GM12878 (cell line): ENCODE data around the gene POU6F2. TPM values are rescaled to one million over a fixed set of nuclear protein-coding genes. Genes with fewer than 3 reads are reported as not detected.
A peak's percentile ranks its signal among the peaks of the same experiment; 100 is the strongest.

Experiments
- ATAC-seq: fragments of 200-7000 bp; cut with Tn5 transposase; 3 replicates; pipeline ENCODE4 v1.9.1; 2020; ENCODE audit warnings: mild to moderate bottlenecking, moderate library complexity
- BruUV-seq: library from RNA; stranded (reverse); fragments of 400-500 nt; replicated peaks from 2 replicates; lab custom pipeline; 2021; lab: Mats Ljungman, UMichigan
- CTCF ChIA-PET: fragments of 300-600 bp; sonication (Branson Sonifier 250); formaldehyde crosslinking; extraction: SDS; loops from one replicate; lab custom pipeline; 2021; ENCODE audit warnings: inconsistent platforms; lab: Yijun Ruan, JAX
- POLR2A ChIA-PET: fragments of 350-600 bp; formaldehyde crosslinking; extraction: SDS; loops from one replicate; lab custom pipeline; 2021; ENCODE audit warnings: inconsistent platforms; lab: Charles Lee
- RAD21 ChIA-PET: fragments of 300-600 bp; sonication (Branson Sonifier 250); formaldehyde crosslinking; loops from one replicate; lab custom pipeline; 2023; ENCODE audit warnings: antibody characterized with exemption; ENCODE audit not compliant: unreplicated experiment; lab: Charles Lee
- SMC1A ChIA-PET: fragments of 300-600 bp; sonication (Branson Sonifier 250); formaldehyde crosslinking; loops from one replicate; lab custom pipeline; 2023; ENCODE audit not compliant: unreplicated experiment, uncharacterized antibody; lab: Charles Lee
- DNase-seq: peaks from one replicate; pipeline ENCODE4 v3.0.0-alpha.2; 2011; ENCODE audit warnings: low read depth, low spot score
- FAIRE-seq: peaks from 3 replicates; lab custom pipeline; 2011; peaks lifted over from hg19 to GRCh38; lab: Jason Lieb, UNC
- H2AFZ ChIP-seq: 2 replicates; pipeline ENCODE4 v1.6.0; 2011; ENCODE audit warnings: low read depth, low read length, control low read depth; ENCODE audit not compliant: control insufficient read depth
- H3K27ac ChIP-seq: 2 replicates; pipeline ENCODE4 v1.5.1; 2011; ENCODE audit warnings: control low read depth; ENCODE audit not compliant: control insufficient read depth, insufficient read depth
- H3K27me3 ChIP-seq, 2 experiments: replicated peaks in 1 of 2; 2 replicates each; pipeline versions ENCODE4 v1.6.0 to v1.6.1; 2011; ENCODE audit warnings: low read length in 1 of 2; ENCODE audit not compliant: control insufficient read depth in 2 of 2, insufficient read depth in 2 of 2
- H3K36me3 ChIP-seq, 2 experiments: 2 replicates each; pipeline ENCODE4 v1.5.1; 2011; ENCODE audit warnings: low read length in 1 of 2; ENCODE audit not compliant: control insufficient read depth in 2 of 2, insufficient read depth in 2 of 2
- H3K4me1 ChIP-seq: 2 replicates; pipeline ENCODE4 v1.6.1; 2011; ENCODE audit warnings: mild to moderate bottlenecking, low read length, moderate library complexity, mixed read lengths; ENCODE audit not compliant: control insufficient read depth, insufficient read depth
- H3K4me2 ChIP-seq: 2 replicates; pipeline ENCODE4 v1.6.0; 2011; ENCODE audit warnings: control low read depth; ENCODE audit not compliant: control insufficient read depth, insufficient read depth
- H3K4me3 ChIP-seq: fragments of 200-600 bp; sonication (generic); 2 replicates; pipeline ENCODE4 v1.5.1; 2016
- H3K79me2 ChIP-seq: 2 replicates; pipeline ENCODE4 v1.6.0; 2011; ENCODE audit warnings: low read length; ENCODE audit not compliant: control insufficient read depth, insufficient read depth
- H3K9ac ChIP-seq: 2 replicates; pipeline ENCODE4 v1.8.0; 2011; ENCODE audit warnings: low read length, control low read depth, mixed read lengths; ENCODE audit not compliant: control insufficient read depth, insufficient read depth
- H3K9me3 ChIP-seq: replicated peaks from 3 replicates; pipeline ENCODE4 v1.5.1; 2011; ENCODE audit warnings: mild to moderate bottlenecking, low read length; ENCODE audit not compliant: control insufficient read depth, insufficient read depth
- H4K20me1 ChIP-seq: 2 replicates; pipeline ENCODE4 v1.6.0; 2011; ENCODE audit not compliant: control insufficient read depth, insufficient read depth
- ATF7 ChIP-seq: fragments of 450-650 bp; IDR thresholded peaks from 2 replicates; pipeline ENCODE4 v1.6.1; 2016; ENCODE audit warnings: low read depth, mild to moderate bottlenecking
- CEBPZ ChIP-seq: fragments of 150-350 bp; IDR thresholded peaks from 2 replicates; pipeline ENCODE4 v1.6.1; 2016; ENCODE audit warnings: low read depth, low read length
- DPF2 ChIP-seq: fragments of 450-650 bp; IDR thresholded peaks from 2 replicates; pipeline ENCODE4 v1.6.1; 2017; ENCODE audit warnings: mild to moderate bottlenecking
- E4F1 ChIP-seq: fragments of 450-650 bp; IDR thresholded peaks from 2 replicates; pipeline ENCODE4 v1.6.1; 2018; ENCODE audit warnings: borderline replicate concordance, mild to moderate bottlenecking; ENCODE audit not compliant: partially characterized antibody
- EZH2 ChIP-seq: IDR thresholded peaks from 2 replicates; pipeline ENCODE4 v1.6.1; 2012; ENCODE audit warnings: low read depth, mild to moderate bottlenecking, control low read depth, inconsistent platforms, low read length, borderline replicate concordance; ENCODE audit not compliant: control insufficient read depth
- FOXK2 ChIP-seq: fragments of 450-650 bp; IDR thresholded peaks from 2 replicates; pipeline ENCODE4 v1.6.1; 2017; ENCODE audit warnings: mild to moderate bottlenecking, moderate library complexity
- GABPA ChIP-seq: IDR thresholded peaks from 2 replicates; pipeline ENCODE4 v1.6.1; 2014; ENCODE audit warnings: antibody characterized with exemption, low read depth, mild to moderate bottlenecking, inconsistent platforms
- MEF2B ChIP-seq: fragments of 450-650 bp; IDR thresholded peaks from 2 replicates; pipeline ENCODE4 v1.6.1; 2018; ENCODE audit warnings: mild to moderate bottlenecking, moderate library complexity; ENCODE audit not compliant: partially characterized antibody, poor library complexity, severe bottlenecking
- NBN ChIP-seq: fragments of 450-650 bp; IDR thresholded peaks from 2 replicates; pipeline ENCODE4 v1.6.1; 2016
- NFXL1 ChIP-seq: fragments of 450-650 bp; IDR thresholded peaks from 2 replicates; pipeline ENCODE4 v1.6.1; 2017; ENCODE audit warnings: antibody characterized with exemption, mild to moderate bottlenecking, borderline replicate concordance
- RB1 ChIP-seq: fragments of 450-650 bp; formaldehyde crosslinking; IDR thresholded peaks from 2 replicates; pipeline ENCODE4 v1.6.1; 2017; ENCODE audit warnings: mild to moderate bottlenecking, borderline replicate concordance
- SREBF1 ChIP-seq: IDR thresholded peaks from 2 replicates; pipeline ENCODE4 v1.6.1; 2012; ENCODE audit warnings: mild to moderate bottlenecking, low read length
- USF2 ChIP-seq: IDR thresholded peaks from 2 replicates; pipeline ENCODE4 v1.6.1; 2011; ENCODE audit warnings: low read depth, low read length, improper control_type of control experiment, borderline replicate concordance
- ZBED1 ChIP-seq: IDR thresholded peaks from 2 replicates; pipeline ENCODE4 v1.6.1; 2016; ENCODE audit warnings: borderline replicate concordance
- ZNF24 ChIP-seq: fragments of 450-650 bp; IDR thresholded peaks from 2 replicates; pipeline ENCODE4 v1.6.1; 2017; ENCODE audit warnings: antibody characterized with exemption, mild to moderate bottlenecking
- ZNF384 ChIP-seq: IDR thresholded peaks from 2 replicates; pipeline ENCODE4 v1.6.1; 2012; ENCODE audit warnings: low read depth, mild to moderate bottlenecking, low read length, improper control_type of control experiment, borderline replicate concordance
- ZSCAN29 ChIP-seq: fragments of 450-650 bp; IDR thresholded peaks from 2 replicates; pipeline ENCODE4 v1.6.1; 2017; ENCODE audit warnings: mild to moderate bottlenecking, moderate library complexity
- WGBS: methylation state at CpG from one replicate; pipeline ENCODE4 v1.1.6; 2016; ENCODE audit warnings: low lambda C conversion rate; ENCODE audit not compliant: insufficient replicate concordance, insufficient coverage; ENCODE audit errors: missing lambda C conversion rate; 5-methylcytosine and 5-hydroxymethylcytosine counted together
- in situ Hi-C: fragments of 300-500 bp; cut with MboI; formaldehyde crosslinking; loops from 9 replicates; pipeline ENCODE4 v1.14.3; 2018; ENCODE audit warnings: mixed read lengths
- intact Hi-C: fragments of 100-400 bp; cut with micrococcal nuclease; formaldehyde crosslinking; loops from one replicate; pipeline ENCODE4 v1.14.2; 2022; ENCODE audit not compliant: unreplicated experiment
- polyA plus RNA-seq, 11 experiments: library from polyadenylated mRNA; depleted of rRNA in 4 of 11; unstranded in 6 of 11; stranded (reverse) in 5 of 11; fragments of >200 nt; fragmentation: Nextera tagmentation in 4 of 11; fragmentation: Illumina TruSeq in 1 of 11; extraction: Ambion mirVana in 4 of 11; extraction: Trizol in 1 of 11; gene quantifications; 1 replicate in 1 of 11; 2 replicates in 10 of 11; pipeline versions ENCODE4 v1.2.1 to v1.2.3, GENCODE V29; 2011 to 2016; ENCODE audit warnings: inconsistent platforms in 2 of 11, missing spikeins in 2 of 11, low read depth in 1 of 11
- total RNA-seq, 4 experiments: library from RNA; depleted of rRNA in 3 of 4; stranded (reverse); fragments of >200 nt in 3 of 4; fragmentation: Illumina TruSeq in 1 of 4; extraction: Trizol in 1 of 4; gene quantifications; 2 replicates each; pipeline versions ENCODE4 v1.2.1 to v1.2.3, GENCODE V29; 2013 to 2021

POU6F2 gene
- total and polyA plus RNA-seq, 10 of the 15 experiments (the other 5 are each of a cell fraction or from before 2014, with no cell fraction given): 0.10 TPM; not detected in 9

GRCh38 chr7:39414224-39415035, 436.7 kb downstream of the POU6F2 start:
- no peaks in the 10 kb centered on the region for H3K27me3 ChIP-seq
- H3K9me3 ChIP-seq: no peaks in the 10 kb centered on the region
- 0 out of 2 replicates have a peak overlapping the region, but pooled peaks have one; percentile 16 for H3K9ac ChIP-seq
- H3K36me3 ChIP-seq: no peaks in the 10 kb centered on the region
- H3K79me2 ChIP-seq: no peaks in the 10 kb centered on the region
- in situ Hi-C loops: no loop called here
- FAIRE-seq: peak; percentile 49
- ChIA-PET RAD21 (interaction anchor here (0.6 to 1.3 kb wide), 4 partner anchors 52 to 110 kb away, joined by 3 to 6 read pairs (median 3); no protein-coding TSS in a partner anchor), CTCF (interaction anchor here (0.7 to 5.6 kb wide), 7 partner anchors 11 to 481 kb away, joined by 3 to 29 read pairs (median 4); no protein-coding TSS in a partner anchor), SMC1A (interaction anchor here (0.7 to 1.5 kb wide), 5 partner anchors 8 to 126 kb away, joined by 3 to 11 read pairs (median 4); no protein-coding TSS in a partner anchor), POLR2A (interaction anchor here (0.5 to 1.3 kb wide), 3 partner anchors 9 to 123 kb away, joined by 3 to 4 read pairs (median 3); no protein-coding TSS in a partner anchor)
- H4K20me1 ChIP-seq: no peaks in the 10 kb centered on the region
- peak; percentile 97 for ATAC-seq
- peak overlapping the region; percentile 84 for H3K4me2 ChIP-seq
- 6% methylated on average over 37 of the region's 40 CpGs for WGBS
- intact Hi-C loops: loop anchor here (5.0 kb wide), 1 partner anchor 97 kb away; no protein-coding TSS in a partner anchor
- no peaks in the 10 kb centered on the region for H3K4me1 ChIP-seq
- TSS peak; percentile 78 for BruUV-seq
- DNase-seq: peak; percentile 20
- H3K4me3 ChIP-seq: peak overlapping the region; percentile 66
- H3K27ac ChIP-seq: no peak overlapping the region
- peak overlapping the region; percentile 79 for H2AFZ ChIP-seq
- peak; percentile 43; the same call in 1 of the 2 replicates for TF ChIP-seq NBN
- peak; percentile 23; the same call in 1 of the 2 replicates for TF ChIP-seq ATF7
- no peak for TF ChIP-seq ZNF24
- no peak for TF ChIP-seq NFXL1
- TF ChIP-seq RB1: no peak
- TF ChIP-seq SREBF1: no peak
- no peak for TF ChIP-seq CEBPZ
- no peak for TF ChIP-seq GABPA
- no peak for TF ChIP-seq FOXK2
- no peak for TF ChIP-seq ZBED1
- TF ChIP-seq DPF2: 0 out of 2 replicates have a peak, but pooled peaks have one; percentile 72
- peak; percentile 24 for TF ChIP-seq MEF2B
- no peak for TF ChIP-seq E4F1
- no peak for TF ChIP-seq EZH2
- TF ChIP-seq ZNF384: no peak
- no peak for TF ChIP-seq USF2
- no peak for TF ChIP-seq ZSCAN29
